Measurements from ENCODE around the gene IGFBP5.

IGFBP5 gene

GRCh38 chr2:216664593-216665034, 30.7 kb downstream of the IGFBP5 start:
- Histone ChIP-seq H3K27ac (no peak overlapping the region), H3K36me3 (replicated peaks) (peaks cover 11% of the 10 kb centered on the region), H3K4me3 (ENCODE audit: low read depth, low read length) (no peak overlapping the region), H3K27me3 (replicated peaks) (no peaks in the 10 kb centered on the region)
- in situ Hi-C loops (cut with HindIII; ENCODE audit: low pct_ligation_motif_present, low sequenced_read_pairs) = no loop called here
- DNase-seq = peak; percentile 50
- TF ChIP-seq CTCF (IDR thresholded peaks at IDR 0.05; ENCODE audit: low read depth, low read length, missing control alignments) = peak; percentile 59

GRCh38 chr2:216663846-216664245, 31.5 kb downstream of the IGFBP5 start:
- no peak for DNase-seq
- TF ChIP-seq CTCF (IDR thresholded peaks at IDR 0.05; ENCODE audit: low read depth, low read length, missing control alignments) = no peak
- Histone ChIP-seq H3K27ac (no peak overlapping the region), H3K36me3 (replicated peaks) (peaks cover 11% of the 10 kb centered on the region), H3K4me3 (ENCODE audit: low read depth, low read length) (no peak overlapping the region), H3K27me3 (replicated peaks) (no peaks in the 10 kb centered on the region)
- in situ Hi-C loops (cut with HindIII; ENCODE audit: low pct_ligation_motif_present, low sequenced_read_pairs) = no loop called here

GRCh38 chr2:216663106-216663505, 32.2 kb downstream of the IGFBP5 start:
- Histone ChIP-seq H3K27me3 (replicated peaks) (no peaks in the 10 kb centered on the region), H3K27ac (no peak overlapping the region), H3K36me3 (replicated peaks) (peaks cover 12% of the 10 kb centered on the region), H3K4me3 (ENCODE audit: low read depth, low read length) (no peak overlapping the region)
- in situ Hi-C loops (cut with HindIII; ENCODE audit: low pct_ligation_motif_present, low sequenced_read_pairs) = no loop called here
- DNase-seq = no peak
- no peak for TF ChIP-seq CTCF (IDR thresholded peaks at IDR 0.05; ENCODE audit: low read depth, low read length, missing control alignments)

- TF ChIP-seq CTCF (IDR thresholded peaks at IDR 0.05; ENCODE audit: low read depth, low read length, missing control alignments) = peak; percentile 55
- DNase-seq = peak; percentile 52
- H3K36me3 ChIP-seq (replicated peaks) = peaks cover 16% of the 10 kb centered on the region
- H3K27me3 ChIP-seq (replicated peaks) = no peaks in the 10 kb centered on the region
- in situ Hi-C loops (cut with HindIII; ENCODE audit: low pct_ligation_motif_present, low sequenced_read_pairs) = no loop called here
- no peak overlapping the region for H3K4me3 ChIP-seq (ENCODE audit: low read depth, low read length)
- no peak overlapping the region for H3K27ac ChIP-seq
Measured at GRCh38 chr2:216661639-216662375, 33.5 kb downstream of the IGFBP5 start.

GRCh38 chr2:216661051-216661450, 34.3 kb downstream of the IGFBP5 start:
- Histone ChIP-seq H3K27me3 (replicated peaks) (no peaks in the 10 kb centered on the region), H3K27ac (no peak overlapping the region), H3K4me3 (ENCODE audit: low read depth, low read length) (no peak overlapping the region), H3K36me3 (replicated peaks) (peaks cover 20% of the 10 kb centered on the region)
- in situ Hi-C loops (cut with HindIII; ENCODE audit: low pct_ligation_motif_present, low sequenced_read_pairs) = no loop called here
- no peak for DNase-seq
- TF ChIP-seq CTCF (IDR thresholded peaks at IDR 0.05; ENCODE audit: low read depth, low read length, missing control alignments) = no peak

- no peak overlapping the region for H3K4me3 ChIP-seq (ENCODE audit: low read depth, low read length)
- peaks cover 20% of the 10 kb centered on the region for H3K36me3 ChIP-seq (replicated peaks)
- no peak for DNase-seq
- H3K27me3 ChIP-seq (replicated peaks) = no peaks in the 10 kb centered on the region
- H3K27ac ChIP-seq = no peak overlapping the region
- in situ Hi-C loops (cut with HindIII; ENCODE audit: low pct_ligation_motif_present, low sequenced_read_pairs) = no loop called here
- TF ChIP-seq CTCF (IDR thresholded peaks at IDR 0.05; ENCODE audit: low read depth, low read length, missing control alignments) = no peak
Measured at GRCh38 chr2:216660496-216660895, 34.9 kb downstream of the IGFBP5 start.

Data from brain microvascular endothelial cell (primary cell).